Stimulated activated CD8-positive, alpha-beta memory T cell treated with anti-CD3 and anti-CD28 coated beads, Interleukin-12 subunit alpha, Interleukin-12 subunit beta, amount 100 ng/mL, for 24 hours (primary cell): Measurements from ENCODE around the gene LRRC42.

ENCODE experiments used
- DNase-seq: peaks from one replicate; pipeline ENCODE4 v3.0.0-alpha.2; 2020; ENCODE audit errors: extremely low read depth

The LRRC42 gene

DNA sequence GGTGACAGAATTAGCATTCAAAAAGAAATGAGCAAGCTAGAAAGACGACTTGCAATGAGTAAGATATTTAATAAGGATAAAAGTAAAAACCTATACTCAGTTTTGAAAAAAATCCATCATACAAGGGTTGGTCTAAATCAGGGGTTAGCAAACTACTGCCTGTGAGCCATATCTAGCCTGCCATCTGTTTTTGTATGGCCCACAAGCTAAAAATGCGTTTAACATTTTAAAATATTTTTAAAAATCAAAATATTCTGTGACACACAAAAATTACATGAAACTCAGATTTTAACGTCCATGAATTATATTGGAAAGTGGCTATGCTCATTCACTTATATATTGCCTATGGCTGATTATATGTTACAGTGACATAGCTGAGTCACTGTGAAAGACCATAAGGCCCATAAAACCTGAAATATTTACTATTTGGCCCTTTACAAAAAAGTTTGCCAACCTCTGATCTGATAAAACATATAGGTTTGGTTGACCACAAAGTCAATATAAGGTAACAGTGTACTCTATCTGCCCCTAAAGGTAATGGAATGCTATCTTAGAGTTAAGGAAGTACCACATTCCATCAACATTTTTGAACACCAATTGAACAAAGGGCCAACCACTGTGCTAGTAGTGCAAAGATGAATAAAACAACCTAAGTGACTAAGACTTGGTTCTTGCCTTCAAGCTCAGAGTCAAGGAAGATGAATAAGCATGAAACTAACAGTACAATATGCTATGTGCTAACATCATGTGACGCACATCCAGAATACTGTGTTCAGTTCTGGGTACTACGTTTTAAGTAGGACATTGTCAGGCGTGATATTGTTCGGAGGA lies 3.8 kb upstream of the LRRC42 start:
- DNase-seq = no peak

GRCh38 chr1:53943090-53943489 lies 3.1 kb upstream of the LRRC42 start:
- no peak for DNase-seq

- no peak for DNase-seq
Observed at GRCh38 chr1:53943490-53944043, 2.6 kb upstream of the LRRC42 start.

- no peak for DNase-seq
Observed at GRCh38 chr1:53944469-53945182, 1.5 kb upstream of the LRRC42 start.

DNA sequence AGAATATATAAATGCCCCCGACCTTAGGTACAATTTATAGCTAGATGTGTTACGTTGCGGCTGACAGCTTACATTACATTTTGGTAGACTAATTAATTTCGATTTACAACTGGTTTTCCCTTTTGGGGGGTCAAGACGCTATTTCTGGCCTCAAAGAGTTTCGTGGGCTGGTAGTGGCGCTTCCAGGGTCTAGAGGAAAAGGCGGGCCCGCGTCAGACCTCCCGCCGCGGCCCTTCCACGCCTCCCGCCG lies 1.0 kb upstream of the LRRC42 start:
- no peak for DNase-seq

DNA sequence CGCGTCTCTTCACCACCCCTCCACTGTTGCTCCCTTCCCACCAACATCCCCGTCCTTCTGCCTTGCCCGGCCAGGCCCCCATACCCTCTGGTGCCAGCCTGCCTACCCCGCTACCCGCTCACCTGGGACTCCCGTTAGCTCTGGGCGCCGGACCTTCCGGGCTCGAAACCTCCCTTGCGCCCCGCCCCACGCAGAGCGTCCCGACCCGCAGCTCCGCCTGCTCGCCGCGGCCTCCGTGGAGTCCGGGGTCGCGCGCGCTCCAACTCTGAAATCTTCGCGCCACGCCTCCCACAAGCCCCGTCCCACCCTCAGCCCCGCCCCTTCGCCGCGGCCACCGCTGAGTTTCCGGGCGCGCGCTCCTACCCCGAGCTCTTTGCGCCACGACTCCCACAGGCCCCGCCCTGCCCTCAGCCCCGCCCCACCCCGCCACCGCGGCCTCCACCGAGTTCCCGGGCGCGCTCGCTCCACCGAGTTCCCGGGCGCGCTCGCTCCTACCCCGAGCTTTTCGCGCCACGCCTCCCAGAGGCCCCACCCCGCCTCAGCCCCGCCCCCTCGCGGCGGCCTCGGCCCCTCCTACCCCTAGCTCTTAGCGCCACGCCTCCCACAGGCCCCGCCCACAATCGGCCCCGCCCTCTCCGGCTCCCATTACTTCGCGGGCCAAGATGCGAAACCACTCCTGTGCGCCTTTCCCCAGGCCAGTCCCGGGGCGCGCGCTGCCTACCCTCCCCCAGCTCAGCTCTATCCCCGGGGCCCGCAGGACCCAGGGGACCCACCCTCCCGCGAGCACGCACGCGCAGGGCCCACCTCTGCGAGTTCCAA lies 508 bp upstream of the LRRC42 start, which contains the start of gene IFT25:
TSS of gene IFT25 (minus strand) at position 267 of the 819 bp plus-strand sequence. CDS start 5,617 bp downstream, outside the sequence.
- DNase-seq = peak; percentile 92

GRCh38 chr1:53947172-53947907 lies 1.2 kb downstream of the LRRC42 start:
- no peak for DNase-seq

DNA sequence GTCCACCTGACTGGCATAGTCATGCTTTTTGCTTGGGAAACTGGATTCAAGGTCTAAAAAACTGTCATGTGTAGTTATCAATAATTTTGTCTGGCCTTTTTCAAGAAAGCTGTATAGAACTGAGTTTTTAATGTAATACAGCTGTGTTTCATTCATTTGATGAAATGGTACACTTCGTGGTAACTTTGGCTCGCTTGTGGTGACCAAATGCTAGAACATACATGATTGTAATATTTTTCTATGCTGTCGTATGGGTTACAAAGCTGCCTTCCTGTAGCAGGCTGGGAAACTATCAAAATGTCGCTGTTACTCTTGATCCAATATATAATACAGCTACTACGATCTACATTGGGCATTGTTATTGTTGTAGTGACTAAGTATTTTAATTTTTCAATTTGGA lies 2.1 kb downstream of the LRRC42 start:
- DNase-seq = no peak

GRCh38 chr1:53949023-53949990 lies 3.2 kb downstream of the LRRC42 start:
- DNase-seq = no peak

GRCh38 chr1:53951697-53952096 lies 5.5 kb downstream of the LRRC42 start:
- no peak for DNase-seq

GRCh38 chr1:53954128-53954527 lies 8.0 kb downstream of the LRRC42 start:
- DNase-seq = no peak

DNA sequence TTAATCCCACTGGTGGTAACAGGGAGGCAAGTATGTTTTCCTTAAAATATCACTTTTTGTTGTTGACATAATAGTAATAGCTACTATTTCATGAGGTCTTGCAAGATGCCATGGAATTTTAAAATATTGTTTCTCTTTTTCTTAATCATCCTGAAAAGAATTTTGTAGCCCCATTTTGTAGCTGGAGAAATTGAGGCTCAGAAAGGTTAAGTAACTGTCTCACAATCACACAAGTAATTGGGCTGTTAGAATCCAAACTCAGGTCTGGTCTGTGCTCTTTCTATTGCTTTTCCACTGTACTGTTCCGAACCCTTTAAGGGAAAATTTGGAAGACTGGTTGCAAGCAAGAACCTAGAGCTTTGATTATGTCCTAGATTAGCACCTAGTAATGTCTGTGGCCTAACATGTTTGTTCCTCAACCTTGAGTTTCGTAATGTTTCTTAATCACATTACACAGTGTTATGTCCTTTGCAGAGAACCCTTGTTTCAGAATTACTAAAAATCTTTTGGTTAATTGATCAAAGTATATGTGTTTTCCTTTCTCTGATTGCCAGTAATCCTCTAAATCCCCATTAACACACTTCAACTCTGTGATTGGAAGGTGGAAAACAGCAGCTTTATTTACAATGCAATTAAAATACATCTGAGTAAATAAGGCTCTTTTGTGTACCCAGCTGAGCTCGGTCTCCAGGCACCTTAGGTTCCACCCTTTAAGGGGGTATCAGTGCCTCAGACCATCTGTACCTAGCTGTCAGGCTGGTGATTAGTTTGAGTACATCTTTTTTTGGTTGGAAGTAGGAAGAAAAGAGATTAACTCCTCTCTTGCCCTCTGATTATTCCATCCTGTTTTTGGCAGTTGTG lies 10.4 kb downstream of the LRRC42 start:
- no peak for DNase-seq

- no peak for DNase-seq
Observed at GRCh38 chr1:53957194-53957818, 11.2 kb downstream of the LRRC42 start.

DNA sequence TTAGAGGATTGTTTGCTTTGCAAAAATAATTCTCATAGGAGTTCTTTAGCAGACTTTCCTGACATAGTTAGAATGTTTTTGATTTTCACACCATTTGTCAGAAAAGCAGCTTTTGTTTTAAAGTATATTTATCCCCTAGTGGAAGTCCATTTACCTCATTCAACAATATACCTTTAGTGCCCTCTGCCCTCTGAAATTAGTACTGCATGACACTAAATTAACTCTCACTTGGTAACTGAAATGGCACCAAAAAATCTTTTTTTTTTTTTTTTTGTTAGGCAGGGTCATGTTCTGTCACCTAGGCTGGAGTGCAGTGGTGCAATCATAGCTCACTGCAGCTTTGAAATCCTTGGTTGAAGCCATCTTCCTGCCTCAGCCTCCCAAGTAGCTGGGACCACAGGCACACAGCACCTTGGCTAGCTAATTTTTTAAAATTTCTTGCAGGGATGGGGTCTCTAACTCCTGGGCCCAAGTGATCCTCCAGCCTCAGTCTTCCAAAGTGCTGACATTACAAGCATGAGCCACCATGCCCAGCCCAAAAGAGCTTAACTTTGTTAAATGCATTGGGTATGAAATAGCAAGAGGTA lies 13.6 kb downstream of the LRRC42 start:
- no peak for DNase-seq

DNA sequence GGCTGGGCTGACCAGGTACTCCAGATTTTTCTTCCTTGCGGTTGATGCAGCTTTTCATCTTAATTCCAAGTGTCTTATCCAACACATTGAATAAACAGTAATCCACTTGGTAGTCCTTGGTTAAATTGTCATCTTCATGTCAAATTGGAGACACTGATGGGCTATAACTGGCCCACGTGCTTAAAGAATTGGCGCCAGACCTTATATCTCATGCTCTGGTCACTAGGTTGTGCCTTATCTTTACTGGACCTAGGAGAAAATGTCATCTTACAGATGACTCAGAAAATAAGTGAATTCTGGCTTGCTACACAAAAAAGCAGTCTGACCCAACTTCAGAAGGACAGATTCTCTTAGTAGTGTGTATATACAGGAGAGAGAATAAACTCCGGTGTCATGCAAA lies 16.2 kb downstream of the LRRC42 start:
- DNase-seq = no peak

GRCh38 chr1:53963460-53963859 lies 17.3 kb downstream of the LRRC42 start:
- DNase-seq = no peak

DNA sequence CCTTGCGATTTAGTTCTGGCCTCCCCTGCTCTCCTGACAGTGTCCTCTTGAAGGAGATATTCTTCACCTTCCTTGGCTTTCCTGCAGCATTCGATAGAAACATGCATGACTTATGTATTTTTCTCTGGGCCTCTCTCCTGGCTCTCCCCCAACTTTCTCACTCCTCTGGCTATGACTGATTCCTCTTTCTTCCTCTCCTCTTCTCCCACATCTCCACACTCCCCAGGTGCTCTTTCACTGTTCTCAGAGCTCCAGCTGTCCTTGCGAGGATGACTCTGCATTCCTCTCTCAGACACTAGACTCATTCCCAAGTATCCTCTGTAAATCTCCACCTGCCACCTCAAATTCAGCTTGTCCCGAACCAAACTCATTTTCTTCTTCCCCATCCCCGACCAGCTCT lies 18.0 kb downstream of the LRRC42 start:
- no peak for DNase-seq

GRCh38 chr1:53966794-53967193 lies 20.6 kb downstream of the LRRC42 start:
- no peak for DNase-seq
